Stimulated activated naive CD8-positive, alpha-beta T cell treated with anti-CD3 and anti-CD28 coated beads, Interleukin-15, amount 100 ng/mL, for 72 hours (primary cell): ENCODE results near the gene ATP1A1.

ENCODE experiments used
- ATAC-seq: fragments of 150-1000 bp; cut with Tn5 transposase; 2 replicates; pipeline ENCODE4 v1.10.0; 2021; ENCODE audit warnings: mild to moderate bottlenecking, moderate library complexity
- DNase-seq, 2 donors: peaks; one replicate each; pipeline ENCODE4 v3.0.0; 2021 to 2022
- H3K27ac Mint-ChIP-seq, 2 donors: one replicate each; pipeline ENCODE4 v1.8.0; 2022; ENCODE audit warnings: mild to moderate bottlenecking in 2 of 2, mixed read lengths in 2 of 2, moderate library complexity in 2 of 2
- H3K27me3 Mint-ChIP-seq: one replicate; pipeline ENCODE4 v1.8.0; 2022; ENCODE audit warnings: mixed read lengths
- H3K4me1 Mint-ChIP-seq: one replicate; pipeline ENCODE4 v1.8.0; 2022; ENCODE audit warnings: mild to moderate bottlenecking, mixed read lengths
- H3K4me3 Mint-ChIP-seq, 2 donors: one replicate each; pipeline ENCODE4 v1.8.0; 2022; ENCODE audit warnings: mild to moderate bottlenecking in 2 of 2, mixed read lengths in 2 of 2, moderate library complexity in 1 of 2
- H3K9me3 Mint-ChIP-seq, 2 donors: one replicate each; pipeline ENCODE4 v1.8.0; 2022; ENCODE audit warnings: mixed read lengths in 2 of 2

The ATP1A1 gene

DNA sequence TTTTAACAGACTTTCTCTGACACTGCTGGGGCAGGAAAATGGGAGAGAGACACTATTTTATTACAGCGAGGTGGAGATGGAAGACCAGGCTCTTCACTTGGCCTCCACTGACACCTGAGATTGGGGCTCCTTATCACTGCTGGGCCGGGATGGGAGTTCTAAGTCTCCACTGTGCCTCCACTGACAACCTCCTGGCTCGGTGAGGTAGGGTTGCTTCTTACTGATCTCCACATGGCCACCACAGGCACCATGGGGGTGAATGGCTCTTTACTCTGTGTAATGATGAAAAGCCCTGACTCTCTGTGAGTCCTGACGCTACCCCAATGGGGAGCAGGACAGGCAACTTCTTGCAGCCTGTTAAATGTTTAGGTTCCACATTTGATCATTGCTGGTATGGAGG, 67.7 kb downstream of the ATP1A1 start:
- ATAC-seq (no peak), DNase-seq (no peak)
- no peak overlapping the region for H3K27ac Mint-ChIP-seq
- no peak overlapping the region for H3K4me3 Mint-ChIP-seq
- H3K4me1 Mint-ChIP-seq, result no peaks in the 10 kb centered on the region
- H3K9me3 Mint-ChIP-seq, result no peaks in the 10 kb centered on the region
- H3K27me3 Mint-ChIP-seq, result peaks cover 13% of the 10 kb centered on the region

DNA sequence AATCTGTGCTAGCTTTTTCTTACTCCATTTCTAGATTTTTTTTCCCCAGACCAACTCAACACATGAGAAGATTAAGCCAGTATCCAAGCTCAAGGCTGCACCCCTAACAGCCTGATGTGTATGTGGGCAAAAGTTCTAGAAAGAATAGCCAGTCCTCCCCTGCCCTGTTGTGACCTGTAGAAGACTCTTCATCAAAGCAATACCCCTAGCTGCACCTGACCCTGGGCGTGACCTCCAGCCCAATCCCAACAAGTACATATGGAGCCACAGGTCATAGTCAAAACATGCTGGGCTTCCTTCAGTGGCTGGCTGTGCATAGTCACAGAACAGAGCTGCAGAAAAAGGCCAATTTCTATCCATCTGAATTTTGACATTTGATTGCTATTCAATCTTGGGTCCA, 72.5 kb downstream of the ATP1A1 start:
- peaks cover 7% of the 10 kb centered on the region for H3K27me3 Mint-ChIP-seq
- no peak overlapping the region for H3K27ac Mint-ChIP-seq
- H3K4me1 Mint-ChIP-seq, result no peaks in the 10 kb centered on the region
- no peak overlapping the region for H3K4me3 Mint-ChIP-seq
- DNase-seq, result no peak
- H3K9me3 Mint-ChIP-seq, result no peaks in the 10 kb centered on the region
- ATAC-seq, result no peak

DNA sequence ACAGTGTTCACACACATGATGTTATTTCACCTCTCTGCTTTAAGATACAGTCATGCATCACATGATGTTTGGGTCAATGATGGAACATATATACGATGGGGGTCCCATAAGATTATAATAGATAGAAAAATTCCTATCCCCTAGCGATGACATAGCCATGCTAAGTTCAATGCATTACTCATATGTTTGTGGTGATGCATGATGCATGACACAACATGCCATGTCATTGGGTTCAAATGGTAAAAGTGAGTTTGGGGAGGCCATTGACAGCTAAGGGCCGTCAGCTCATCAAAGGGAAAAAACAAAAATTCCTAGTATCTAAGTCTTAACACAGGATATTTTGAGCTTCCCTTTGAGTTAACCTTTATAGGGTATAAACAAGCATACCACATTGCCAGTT, 73.6 kb downstream of the ATP1A1 start:
- Mint-ChIP-seq H3K9me3 (no peaks in the 10 kb centered on the region), H3K4me1 (no peaks in the 10 kb centered on the region), H3K27me3 (peaks cover 7% of the 10 kb centered on the region)

DNA sequence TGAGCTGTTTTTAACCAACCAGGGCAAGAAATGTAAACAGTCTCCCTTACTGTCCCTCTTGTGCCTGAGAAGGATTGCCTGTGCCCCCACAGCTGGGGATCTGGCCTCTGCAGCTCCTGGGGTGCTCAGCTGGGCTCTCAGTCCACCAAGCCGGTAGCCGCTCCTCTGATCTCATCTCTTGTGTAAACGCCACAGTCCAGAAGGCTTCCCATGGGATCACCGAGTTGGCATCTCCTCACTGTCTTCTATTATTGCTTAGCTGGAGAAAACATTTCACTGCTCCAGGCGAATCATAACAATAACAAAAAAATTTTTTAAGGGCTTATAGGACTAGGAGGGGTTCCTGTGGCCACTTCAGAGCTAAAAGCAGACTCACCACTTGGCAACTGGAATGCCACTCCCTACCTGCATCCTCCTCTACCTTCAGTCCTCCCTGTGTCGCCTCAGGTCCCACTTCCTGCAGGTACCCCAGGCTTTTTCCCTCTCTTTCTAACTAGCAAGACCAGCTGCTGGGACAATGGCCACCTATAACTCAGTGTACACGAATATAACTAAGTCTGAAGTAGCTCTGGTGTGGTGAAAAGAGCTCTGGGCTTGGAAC, 75.8 kb downstream of the ATP1A1 start:
- H3K9me3 Mint-ChIP-seq, result no peaks in the 10 kb centered on the region
- peaks cover 7% of the 10 kb centered on the region for H3K27me3 Mint-ChIP-seq
- H3K4me1 Mint-ChIP-seq, result no peaks in the 10 kb centered on the region
- no peak for ATAC-seq
- DNase-seq, result no peak
- no peak overlapping the region for H3K4me3 Mint-ChIP-seq
- H3K27ac Mint-ChIP-seq, result no peak overlapping the region

More for the DNA sequence above, 73.6 kb downstream of the ATP1A1 start:
- no peak for ATAC-seq
- H3K4me3 Mint-ChIP-seq, result no peak overlapping the region
- DNase-seq, result no peak
- no peak overlapping the region for H3K27ac Mint-ChIP-seq

DNA sequence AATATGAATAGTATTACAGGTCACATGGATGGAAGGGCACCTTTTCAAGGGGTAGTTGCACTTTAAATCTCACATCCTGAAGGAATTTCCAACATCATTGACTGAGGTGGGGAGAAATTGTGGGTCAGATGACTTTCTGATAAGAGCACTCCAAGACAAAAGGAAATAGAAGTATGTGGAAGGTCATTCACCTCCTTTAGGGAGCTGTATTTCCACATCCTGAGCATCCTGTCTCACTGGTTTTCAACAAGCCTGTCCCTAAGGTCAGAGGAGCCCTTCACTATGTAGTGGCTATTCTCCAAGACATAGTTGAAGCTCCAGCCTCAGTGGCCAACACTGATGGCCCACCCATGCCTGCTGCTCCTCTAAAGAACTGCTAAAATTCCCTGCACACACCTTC, 76.5 kb downstream of the ATP1A1 start:
- Mint-ChIP-seq H3K9me3 (no peaks in the 10 kb centered on the region), H3K27ac (no peak overlapping the region), H3K27me3 (peaks cover 7% of the 10 kb centered on the region), H3K4me1 (no peaks in the 10 kb centered on the region), H3K4me3 (no peak overlapping the region)
- no peak for ATAC-seq
- no peak for DNase-seq

DNA sequence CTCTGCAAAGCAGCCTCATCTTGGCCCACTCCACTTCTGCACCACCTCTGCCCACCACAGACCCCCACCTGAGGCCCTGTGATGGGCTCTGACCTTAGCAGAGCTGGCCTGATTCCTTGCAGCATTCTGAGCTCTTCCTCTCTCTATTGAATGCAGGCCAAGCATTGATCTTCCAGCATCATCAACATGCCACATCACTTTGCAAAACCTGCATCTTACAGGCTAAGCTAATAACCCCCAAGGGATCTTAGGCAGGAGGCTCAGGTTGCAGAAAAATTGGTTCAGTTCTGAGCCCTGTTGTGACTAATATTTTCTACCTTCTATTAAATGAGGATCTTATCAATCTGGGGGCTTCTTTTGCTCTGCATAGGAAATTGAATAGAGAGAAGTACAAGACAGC, 78.7 kb downstream of the ATP1A1 start:
- H3K27ac Mint-ChIP-seq, result no peak overlapping the region
- H3K4me3 Mint-ChIP-seq, result no peak overlapping the region
- no peaks in the 10 kb centered on the region for H3K4me1 Mint-ChIP-seq
- peaks cover 7% of the 10 kb centered on the region for H3K27me3 Mint-ChIP-seq
- H3K9me3 Mint-ChIP-seq, result no peaks in the 10 kb centered on the region
- ATAC-seq (no peak), DNase-seq (no peak)

DNA sequence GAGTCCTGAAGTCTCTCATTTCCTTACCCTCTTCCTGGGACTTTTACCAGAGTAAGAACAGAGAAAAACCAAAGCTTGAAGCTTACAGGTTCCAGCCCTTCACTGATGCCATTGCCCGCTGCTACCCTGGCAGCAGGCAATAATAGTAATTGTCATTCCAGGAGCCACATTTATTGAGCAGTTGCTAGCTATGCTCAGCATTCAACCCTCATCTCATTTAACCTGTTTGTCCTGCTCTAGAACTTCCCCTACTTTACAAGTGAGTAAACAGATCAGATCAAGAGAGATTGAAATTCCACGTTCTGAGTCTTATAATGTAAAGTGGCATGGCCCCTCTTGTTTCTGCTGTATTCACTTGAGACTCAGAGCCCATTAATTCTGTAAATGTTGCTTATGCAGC, 80.4 kb downstream of the ATP1A1 start:
- Mint-ChIP-seq H3K4me1 (no peaks in the 10 kb centered on the region), H3K4me3 (no peak overlapping the region), H3K9me3 (no peaks in the 10 kb centered on the region), H3K27ac (no peak overlapping the region), H3K27me3 (peaks cover 7% of the 10 kb centered on the region)
- DNase-seq, result no peak
- ATAC-seq, result no peak

DNA sequence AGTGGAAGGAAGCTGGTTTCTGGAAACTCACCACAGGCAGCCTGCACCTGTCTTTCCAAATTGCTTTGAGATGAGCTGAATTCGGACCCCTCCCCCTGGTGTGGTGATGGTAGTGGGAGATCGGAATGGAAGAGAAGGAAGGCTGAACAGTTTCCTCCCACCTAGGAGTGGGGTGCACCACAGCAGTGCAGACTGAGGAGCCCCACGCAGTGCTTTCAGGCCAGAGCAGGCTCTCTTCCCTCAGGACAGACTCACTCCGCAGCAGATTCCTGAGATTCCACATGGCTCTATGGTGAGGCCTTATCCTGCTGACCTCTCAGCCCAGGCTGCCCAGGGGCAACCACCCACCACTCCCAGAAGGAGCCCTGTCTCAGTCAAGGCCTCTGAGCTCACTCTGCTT, 80.9 kb downstream of the ATP1A1 start:
- DNase-seq, result no peak
- ATAC-seq, result no peak
- no peaks in the 10 kb centered on the region for H3K4me1 Mint-ChIP-seq
- peak overlapping the region in 1 of 2 donors; percentile 85 for H3K27ac Mint-ChIP-seq
- peaks cover 6% of the 10 kb centered on the region for H3K27me3 Mint-ChIP-seq
- no peak overlapping the region for H3K4me3 Mint-ChIP-seq
- no peaks in the 10 kb centered on the region for H3K9me3 Mint-ChIP-seq
